ENCODE data around the gene ETNK2. TPM values are rescaled to one million over a fixed set of nuclear protein-coding genes. Genes with fewer than 3 reads are reported as not detected.

The ETNK2 gene
- total and polyA plus RNA-seq, 2 of the 8 experiments (the other 6 are each of a cell fraction or from before 2014, with no cell fraction given), result 20.1 to 26.7 TPM

GRCh38 chr1:204084247-204084772 lies 67.5 kb downstream of the ETNK2 start (continued):
- peak; percentile 9 to 42; a peak in 2 of 4 replicates for TF ChIP-seq RAD21 (IDR thresholded peaks at IDR 0.05 in 1 of 2, conservative IDR thresholded peaks at IDR 0.05 in 1 of 2; ENCODE audit: low read depth in 2 of 2, low read length in 2 of 2)
- no peak for TF ChIP-seq E2F6 (IDR thresholded peaks at IDR 0.05)
- TF ChIP-seq SP1 (IDR thresholded peaks at IDR 0.05; ENCODE audit: low read depth, low read length), result 0 out of 2 replicates have a peak, but pooled peaks have one; percentile 34
- TF ChIP-seq CREB1 (IDR thresholded peaks at IDR 0.05), result no peak
- 0 out of 2 replicates have a peak, but pooled peaks have one; percentile 26 for TF ChIP-seq TEAD4 (IDR thresholded peaks at IDR 0.05; ENCODE audit: low read depth, low read length)
- TF ChIP-seq ATF3 (IDR thresholded peaks at IDR 0.05; ENCODE audit: insufficient read depth, low read depth, low read length), result no peak
- no peak for TF ChIP-seq BCL11A (IDR thresholded peaks at IDR 0.05; ENCODE audit: low read depth in 2 of 2, low read length in 2 of 2)
- no peak for TF ChIP-seq BRCA1 (IDR thresholded peaks at IDR 0.05; ENCODE audit: low read depth, low read length)
- no peak for TF ChIP-seq SAP30 (IDR thresholded peaks at IDR 0.05; ENCODE audit: insufficient read depth, insufficient replicate concordance, low read length)
- TF ChIP-seq EZH2 (IDR thresholded peaks at IDR 0.05; ENCODE audit: low read depth, low read length, severe bottlenecking), result no peak
- no peak for TF ChIP-seq SIRT6 (IDR thresholded peaks at IDR 0.05; ENCODE audit: low read length)
- TF ChIP-seq GTF2F1 (IDR thresholded peaks at IDR 0.05; ENCODE audit: borderline replicate concordance, low read depth, low read length), result no peak
- TF ChIP-seq JUND (IDR thresholded peaks at IDR 0.05; ENCODE audit: low read length), result no peak
- TF ChIP-seq BACH1 (IDR thresholded peaks at IDR 0.05; ENCODE audit: low read length), result no peak
- peak; percentile 39 to 89; a peak in 2 of 3 replicates for TF ChIP-seq EP300 (IDR thresholded peaks at IDR 0.05; ENCODE audit: borderline replicate concordance in 1 of 2, low read depth in 2 of 2, low read length in 2 of 2)
- no peak for TF ChIP-seq CBX5 (IDR thresholded peaks at IDR 0.05; ENCODE audit: low read depth, low read length)
- TF ChIP-seq CBX8 (IDR thresholded peaks at IDR 0.05; ENCODE audit: borderline replicate concordance, low read depth, low read length), result no peak
- TF ChIP-seq RXRA (IDR thresholded peaks at IDR 0.05; ENCODE audit: insufficient read depth, low read depth, low read length), result no peak
